ENCODE measurements around the gene FMNL3. TPM values are rescaled to one million over a fixed set of nuclear protein-coding genes. Genes with fewer than 3 reads are reported as not detected.
"Not testable (repeated sequence)": the region's sequence is repeated elsewhere in the genome, so short reads cannot be mapped to it uniquely, and the experiment has no call there.

FMNL3 gene
- 10 to 100 TPM; 17.0 to 19.7 TPM for total RNA-seq
- 39.2 to 97.2 reads per million in 2 donors for total RNA-seq

GRCh38 chr12:49707128-49707811 lies at the start of gene FMNL3:
TSS of gene FMNL3 (minus strand) at chr12:49707405. CDS start at chr12:49707180, 225 bp downstream.
- Mint-ChIP-seq H3K4me1 (peaks cover 41% of the 10 kb centered on the region), H3K27ac (peak within 1 kb of the TSS; percentile 92), H3K36me3 (ENCODE audit: low read depth) (peaks cover 2% of the 10 kb centered on the region), H3K4me3 (peak within 1 kb of the TSS; percentile 96), H3K27me3 (peaks cover 28% of the 10 kb centered on the region)
- DNase-seq (peak; percentile 99 to 100 (median 99)), ATAC-seq (peak; percentile 95)
- no peaks in the 10 kb centered on the region for H3K9me3 ChIP-seq (ENCODE audit: control insufficient read depth, low read length, poor library complexity, severe bottlenecking)

- H3K36me3 Mint-ChIP-seq (ENCODE audit: low read depth): peaks cover 6% of the 10 kb centered on the region
- ATAC-seq (no peak), DNase-seq (no peak)
- H3K27me3 Mint-ChIP-seq: no peaks in the 10 kb centered on the region
- H3K9me3 ChIP-seq (ENCODE audit: control insufficient read depth, low read length, poor library complexity, severe bottlenecking): no peaks in the 10 kb centered on the region
- H3K27ac Mint-ChIP-seq: peak overlapping the region; percentile 95
- peak overlapping the region; percentile 85 for H3K4me3 Mint-ChIP-seq
- peaks cover 54% of the 10 kb centered on the region for H3K4me1 Mint-ChIP-seq
Measured at GRCh38 chr12:49750996-49751393, 43.8 kb upstream of the FMNL3 start.

- H3K9me3 ChIP-seq (ENCODE audit: control insufficient read depth, low read length, poor library complexity, severe bottlenecking): no peaks in the 10 kb centered on the region
- peak; percentile 76 for ATAC-seq
- Mint-ChIP-seq H3K4me3 (peak overlapping the region; percentile 85), H3K36me3 (ENCODE audit: low read depth) (peaks cover 6% of the 10 kb centered on the region), H3K4me1 (peaks cover 55% of the 10 kb centered on the region), H3K27ac (peak overlapping the region; percentile 95), H3K27me3 (no peaks in the 10 kb centered on the region)
- no peak for DNase-seq
Measured at GRCh38 chr12:49750027-49750995, 43.1 kb upstream of the FMNL3 start.

- no peak for DNase-seq
- no peak for ATAC-seq
- Mint-ChIP-seq H3K4me1 (peaks cover 61% of the 10 kb centered on the region), H3K4me3 (peak overlapping the region; percentile 85), H3K27me3 (no peaks in the 10 kb centered on the region), H3K36me3 (ENCODE audit: low read depth) (peaks cover 6% of the 10 kb centered on the region), H3K27ac (peak overlapping the region; percentile 95)
- H3K9me3 ChIP-seq (ENCODE audit: control insufficient read depth, low read length, poor library complexity, severe bottlenecking): no peaks in the 10 kb centered on the region
Measured at GRCh38 chr12:49748800-49749199, 41.6 kb upstream of the FMNL3 start.

- Mint-ChIP-seq H3K4me3 (no peak overlapping the region), H3K36me3 (ENCODE audit: low read depth) (peaks cover 4% of the 10 kb centered on the region), H3K4me1 (peaks cover 63% of the 10 kb centered on the region), H3K27ac (peak overlapping the region; percentile 95), H3K27me3 (no peaks in the 10 kb centered on the region)
- no peak for ATAC-seq
- H3K9me3 ChIP-seq (ENCODE audit: control insufficient read depth, low read length, poor library complexity, severe bottlenecking): no peaks in the 10 kb centered on the region
- no peak for DNase-seq
Measured at GRCh38 chr12:49748306-49748705, 41.1 kb upstream of the FMNL3 start.

- Mint-ChIP-seq H3K36me3 (ENCODE audit: low read depth) (peaks cover 5% of the 10 kb centered on the region), H3K27ac (peak overlapping the region; percentile 99), H3K4me3 (peak overlapping the region; percentile 92), H3K27me3 (no peaks in the 10 kb centered on the region), H3K4me1 (peaks cover 49% of the 10 kb centered on the region)
- H3K9me3 ChIP-seq (ENCODE audit: control insufficient read depth, low read length, poor library complexity, severe bottlenecking): no peaks in the 10 kb centered on the region
- no peak for DNase-seq
- no peak for ATAC-seq
Measured at GRCh38 chr12:49744363-49744885, 37.2 kb upstream of the FMNL3 start.

GRCh38 chr12:49741882-49742620 lies 34.8 kb upstream of the FMNL3 start:
- ATAC-seq (peak; percentile 76), DNase-seq (peak; percentile 80 to 88 (median 85))
- Mint-ChIP-seq H3K27me3 (no peaks in the 10 kb centered on the region), H3K36me3 (ENCODE audit: low read depth) (peaks cover 5% of the 10 kb centered on the region), H3K4me1 (peaks cover 37% of the 10 kb centered on the region), H3K27ac (peak overlapping the region; percentile 99), H3K4me3 (peak overlapping the region; percentile 92)
- no peaks in the 10 kb centered on the region for H3K9me3 ChIP-seq (ENCODE audit: control insufficient read depth, low read length, poor library complexity, severe bottlenecking)

GRCh38 chr12:49740930-49741881 lies 34.0 kb upstream of the FMNL3 start, which contains the start of gene TMBIM6:
TSS of gene TMBIM6 (plus strand) at chr12:49741557. CDS start at chr12:49752494, 10,937 bp downstream.
- H3K27me3 Mint-ChIP-seq: no peaks in the 10 kb centered on the region
- peak within 1 kb of the TSS; percentile 99 for H3K27ac Mint-ChIP-seq
- peaks cover 29% of the 10 kb centered on the region for H3K4me1 Mint-ChIP-seq
- ATAC-seq (peak; percentile 88), DNase-seq (peak; percentile 92 to 97 (median 96))
- no peaks in the 10 kb centered on the region for H3K9me3 ChIP-seq (ENCODE audit: control insufficient read depth, low read length, poor library complexity, severe bottlenecking)
- H3K4me3 Mint-ChIP-seq: peak within 1 kb of the TSS; percentile 92
- H3K36me3 Mint-ChIP-seq (ENCODE audit: low read depth): peaks cover 5% of the 10 kb centered on the region

- H3K27me3 Mint-ChIP-seq; ATAC-seq; H3K36me3 Mint-ChIP-seq (ENCODE audit: low read depth); H3K27ac Mint-ChIP-seq; H3K4me3 Mint-ChIP-seq; DNase-seq; H3K9me3 ChIP-seq (ENCODE audit: control insufficient read depth, low read length, poor library complexity, severe bottlenecking): not testable (repeated sequence)
- H3K4me1 Mint-ChIP-seq: peaks cover 27% of the 10 kb centered on the region
Measured at GRCh38 chr12:49740277-49740676, 33.1 kb upstream of the FMNL3 start.

- H3K36me3 Mint-ChIP-seq (ENCODE audit: low read depth); H3K4me3 Mint-ChIP-seq; H3K9me3 ChIP-seq (ENCODE audit: control insufficient read depth, low read length, poor library complexity, severe bottlenecking); H3K27me3 Mint-ChIP-seq; ATAC-seq; DNase-seq; H3K27ac Mint-ChIP-seq: not testable (repeated sequence)
- peaks cover 13% of the 10 kb centered on the region for H3K4me1 Mint-ChIP-seq
Measured at GRCh38 chr12:49738721-49739120, 31.5 kb upstream of the FMNL3 start.

GRCh38 chr12:49734900-49735299 lies 27.7 kb upstream of the FMNL3 start:
- H3K9me3 ChIP-seq (ENCODE audit: control insufficient read depth, low read length, poor library complexity, severe bottlenecking); DNase-seq; H3K4me3 Mint-ChIP-seq; H3K27ac Mint-ChIP-seq; ATAC-seq; H3K4me1 Mint-ChIP-seq; H3K36me3 Mint-ChIP-seq (ENCODE audit: low read depth): not testable (repeated sequence)
- peaks cover 10% of the 10 kb centered on the region for H3K27me3 Mint-ChIP-seq
